Common myeloid progenitor, CD34-positive (primary cell): Measurements from ENCODE around the gene DLG5.

ENCODE experiments used
- CTCF ChIA-PET: fragments of 350-600 bp; sonication (Branson Sonifier 250); formaldehyde crosslinking; loops from one replicate; lab custom pipeline; 2021; ENCODE audit warnings: antibody characterized with exemption; lab: Charles Lee
- POLR2A ChIA-PET: fragments of 350-600 bp; sonication (Branson Sonifier 250); formaldehyde crosslinking; loops from one replicate; lab custom pipeline; 2021; ENCODE audit warnings: antibody characterized with exemption; lab: Charles Lee
- DNase-seq, 3 donors: peaks; one replicate each; pipeline versions ENCODE4 v3.0.0 to v3.0.0-alpha.2; 2013
- H3K27ac ChIP-seq, 2 experiments: 1 replicate in 1 of 2; 2 replicates in 1 of 2; pipeline ENCODE4 v1.7.0; 2013; ENCODE audit warnings: inconsistent platforms in 2 of 2, low read length in 2 of 2, mild to moderate bottlenecking in 2 of 2, low read depth in 1 of 2, moderate library complexity in 1 of 2; ENCODE audit not compliant: severe bottlenecking in 2 of 2, insufficient read depth in 1 of 2, poor library complexity in 1 of 2
- H3K27me3 ChIP-seq, 5 experiments: replicated peaks in 2 of 5; 1 replicate in 3 of 5; 2 replicates in 2 of 5; pipeline versions ENCODE4 v1.6.1 to v1.7.0; 2013; ENCODE audit warnings: low read length in 4 of 5, mild to moderate bottlenecking in 2 of 5, moderate library complexity in 2 of 5, inconsistent platforms in 1 of 5; ENCODE audit not compliant: insufficient read depth in 5 of 5, control insufficient read depth in 4 of 5
- H3K36me3 ChIP-seq, 4 experiments: 1 replicate in 2 of 4; 2 replicates in 2 of 4; pipeline versions ENCODE4 v1.6.1 to v1.7.0; 2013; ENCODE audit warnings: low read length in 3 of 4, control low read depth in 1 of 4, mild to moderate bottlenecking in 1 of 4; ENCODE audit not compliant: control insufficient read depth in 4 of 4, insufficient read depth in 4 of 4
- H3K4me1 ChIP-seq, 4 experiments: 1 replicate in 3 of 4; 2 replicates in 1 of 4; pipeline versions ENCODE4 v1.6.1 to v1.7.1; 2013; ENCODE audit warnings: low read length in 3 of 4, mild to moderate bottlenecking in 3 of 4, control low read depth in 1 of 4, inconsistent platforms in 1 of 4, moderate library complexity in 1 of 4; ENCODE audit not compliant: control insufficient read depth in 4 of 4, insufficient read depth in 4 of 4; ENCODE audit errors: control extremely low read depth in 1 of 4
- H3K4me3 ChIP-seq, 7 experiments: 1 replicate in 4 of 7; 2 replicates in 3 of 7; pipeline versions ENCODE4 v1.5.1 to v1.7.0; 2013; ENCODE audit warnings: mild to moderate bottlenecking in 7 of 7, low read length in 6 of 7, moderate library complexity in 6 of 7, inconsistent platforms in 2 of 7, low read depth in 2 of 7, control low read depth in 1 of 7; ENCODE audit not compliant: insufficient read depth in 4 of 7, control insufficient read depth in 1 of 7; ENCODE audit errors: extremely low read depth in 1 of 7
- H3K9me3 ChIP-seq, 5 experiments: 1 replicate in 4 of 5; 2 replicates in 1 of 5; pipeline versions ENCODE4 v1.6.1 to v1.7.1; 2013; ENCODE audit warnings: low read length in 4 of 5, mild to moderate bottlenecking in 2 of 5, inconsistent platforms in 1 of 5, low read depth in 1 of 5, moderate library complexity in 1 of 5; ENCODE audit not compliant: control insufficient read depth in 4 of 5, insufficient read depth in 2 of 5; ENCODE audit errors: control extremely low read depth in 1 of 5
- WGBS: methylation state at CpG from one replicate; pipeline ENCODE4 v1.1.5; 2013; ENCODE audit not compliant: insufficient coverage; 5-methylcytosine and 5-hydroxymethylcytosine counted together

DLG5 gene

GRCh38 chr10:77939561-77940001, 13.0 kb upstream of the DLG5 start:
- no peak for DNase-seq
- no peaks in the 10 kb centered on the region for H3K9me3 ChIP-seq
- ChIA-PET CTCF (interaction anchor here (0.9 to 1.0 kb wide), 2 partner anchors 10 to 12 kb away, joined by 3 read pairs; no protein-coding TSS in a partner anchor), POLR2A (no interaction called here)
- H3K4me3 ChIP-seq: no peak overlapping the region
- WGBS: 90% methylated on average over 3 of the region's 3 CpGs
- H3K27me3 ChIP-seq: no peaks in the 10 kb centered on the region
- peaks cover 0 to 7% (median 1%) of the 10 kb centered on the region in 4 experiments for H3K4me1 ChIP-seq
- H3K27ac ChIP-seq: no peak overlapping the region
- H3K36me3 ChIP-seq: no peaks in the 10 kb centered on the region

- Histone ChIP-seq H3K4me3 (no peak overlapping the region), H3K4me1 (peaks cover 0 to 7% (median 0%) of the 10 kb centered on the region in 4 experiments), H3K27me3 (no peaks in the 10 kb centered on the region), H3K36me3 (no peaks in the 10 kb centered on the region), H3K27ac (no peak overlapping the region), H3K9me3 (no peaks in the 10 kb centered on the region)
- CTCF ChIA-PET: interaction anchor here (1.0 to 1.6 kb wide), 2 partner anchors 19 to 67 kb away, joined by 3 to 4 read pairs; no protein-coding TSS in a partner anchor
- DNase-seq: no peak
- WGBS: 94% methylated on average over 2 of the region's 3 CpGs
- POLR2A ChIA-PET: no interaction called here
Observed at GRCh38 chr10:77936697-77937567, 10.4 kb upstream of the DLG5 start.

DNA sequence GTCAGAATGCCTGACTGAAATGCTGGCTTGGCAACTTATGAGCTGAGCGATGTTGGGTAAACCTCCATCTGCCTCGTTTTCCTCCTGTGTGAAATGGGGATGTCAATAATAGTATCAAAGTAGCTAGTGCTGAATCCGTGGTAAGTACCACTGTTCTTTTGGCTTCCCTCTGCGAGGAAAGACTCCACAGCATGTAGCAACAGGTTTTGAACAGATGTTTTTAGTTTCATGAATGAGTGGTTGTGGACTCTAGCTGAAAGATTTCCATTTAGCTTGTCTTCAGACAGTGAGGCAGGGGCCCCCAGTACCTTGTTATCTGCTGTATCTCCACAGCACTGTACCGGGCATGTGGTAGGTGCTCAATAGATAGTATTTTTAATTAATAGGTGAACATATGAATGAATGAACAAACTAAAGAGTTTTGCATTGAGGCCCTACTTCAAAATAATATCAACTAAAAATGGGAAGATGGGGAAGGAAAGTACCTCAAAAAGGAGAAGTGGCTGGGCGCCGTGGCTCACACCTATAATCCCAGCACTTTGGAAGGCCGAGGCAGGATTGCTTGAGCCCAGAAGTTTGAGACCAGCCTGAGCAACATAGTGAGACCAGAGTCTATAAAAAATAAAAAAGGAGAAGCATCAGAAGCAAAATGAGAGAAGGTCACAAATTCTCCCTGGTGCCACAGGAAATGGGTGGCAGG, 5.6 kb upstream of the DLG5 start:
- Histone ChIP-seq H3K9me3 (no peaks in the 10 kb centered on the region), H3K36me3 (no peaks in the 10 kb centered on the region), H3K27me3 (peaks cover 4 to 29% (median 14%) of the 10 kb centered on the region in 5 experiments), H3K4me3 (no peak overlapping the region), H3K4me1 (peaks cover 0 to 10% (median 5%) of the 10 kb centered on the region in 4 experiments), H3K27ac (no peak overlapping the region)
- ChIA-PET POLR2A (no interaction called here), CTCF (interaction anchor here (1.5 kb wide), 1 partner anchor 9 kb away, joined by 3 read pairs; no protein-coding TSS in a partner anchor)
- DNase-seq: no peak
- WGBS: 71% methylated on average over 6 of the region's 8 CpGs

DNA sequence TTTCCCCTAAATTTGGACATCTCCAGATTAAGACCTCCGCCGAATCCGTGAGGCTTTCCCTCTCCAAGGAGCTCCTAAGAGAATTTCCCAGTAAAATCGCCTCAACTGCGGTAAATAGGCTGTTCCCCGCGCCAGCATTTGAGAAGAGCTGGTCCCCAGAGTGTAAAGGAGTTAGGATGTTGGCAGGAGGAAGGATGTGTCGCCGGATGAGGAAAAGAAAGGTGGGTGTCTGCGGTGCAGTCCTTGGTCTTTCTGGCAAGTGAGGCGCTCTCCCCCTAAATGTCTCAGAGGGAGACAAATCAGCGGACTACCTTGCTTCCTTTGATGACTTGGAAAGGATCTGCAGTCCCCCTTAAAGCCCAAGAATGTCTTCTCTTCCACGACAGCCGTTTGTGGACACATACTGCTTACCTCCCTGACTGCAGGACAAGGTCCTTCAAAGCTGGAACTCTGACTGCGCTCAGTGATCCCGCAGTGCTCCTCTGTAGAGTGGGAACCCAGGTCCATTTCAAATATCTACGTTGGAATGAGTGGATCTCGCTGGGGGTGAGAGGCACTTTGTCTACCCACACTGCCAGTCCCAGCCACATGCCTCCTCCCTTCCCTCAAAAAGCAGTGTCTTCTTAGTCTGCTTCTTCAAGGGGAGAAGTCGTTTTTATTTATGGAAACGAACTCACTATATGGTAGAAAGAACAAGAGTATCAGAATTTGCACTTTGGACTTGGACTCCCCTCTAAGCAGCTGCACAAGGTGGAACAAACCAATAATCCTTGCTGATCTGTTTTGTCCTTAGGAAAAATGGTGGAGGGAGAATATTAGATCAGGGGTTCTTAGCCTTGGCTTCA, 1.1 kb upstream of the DLG5 start:
- Histone ChIP-seq H3K4me1 (peaks cover 0 to 23% (median 20%) of the 10 kb centered on the region in 4 experiments), H3K4me3 (peak overlapping the region in 6 of 7 experiments; percentile 13 to 84 (median 69)), H3K36me3 (no peaks in the 10 kb centered on the region), H3K27me3 (peaks cover 11 to 52% (median 28%) of the 10 kb centered on the region in 5 experiments), H3K27ac (no peak overlapping the region), H3K9me3 (no peaks in the 10 kb centered on the region)
- POLR2A ChIA-PET: no interaction called here
- 27% methylated on average over 12 of the region's 20 CpGs for WGBS
- CTCF ChIA-PET: interaction anchor here (0.7 kb wide), 1 partner anchor 12 kb away, joined by 3 read pairs; no protein-coding TSS in a partner anchor
- DNase-seq: peak in 1 of 3 donors; percentile 23

DNA sequence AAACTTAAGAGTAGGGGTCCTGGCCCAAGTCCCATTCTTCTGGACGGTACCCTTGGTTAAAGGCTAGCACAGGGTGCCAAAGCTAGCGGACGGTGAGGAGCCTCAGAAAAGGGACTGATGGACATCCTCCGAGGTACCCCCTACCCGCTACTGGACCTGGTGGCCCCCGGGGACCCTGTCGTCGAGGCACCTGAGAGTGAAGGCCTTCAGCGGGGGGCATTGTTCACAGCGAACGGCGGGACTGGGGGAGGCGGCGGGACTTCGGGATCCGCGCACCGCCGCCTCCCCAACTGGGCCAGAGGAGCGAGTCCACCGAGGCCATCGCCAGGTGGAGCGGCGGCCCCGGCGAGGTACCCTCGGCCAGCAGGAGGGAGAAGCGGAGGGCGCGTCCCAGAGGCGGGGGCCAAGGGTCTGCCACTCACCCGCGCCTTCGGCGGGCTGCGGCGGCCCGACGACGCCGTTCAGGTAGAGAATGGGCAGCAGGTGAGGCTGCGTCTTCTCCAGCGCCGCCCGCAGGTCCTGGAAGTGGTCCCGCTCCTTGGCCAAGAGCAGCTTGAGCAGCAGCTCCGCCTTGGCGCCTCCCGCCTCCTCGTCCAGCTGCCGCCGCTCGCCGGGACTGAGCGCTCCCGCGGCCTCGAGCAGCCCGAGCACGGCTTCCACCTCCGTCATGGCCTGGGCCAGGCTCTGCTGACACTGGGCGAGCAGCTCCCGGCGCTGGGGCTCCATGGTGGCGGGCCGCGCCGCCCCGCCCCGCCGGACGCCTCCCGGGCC, 575 bp downstream of the DLG5 start:
- peak overlapping the region; percentile 57 to 84 (median 71) for H3K4me3 ChIP-seq
- POLR2A ChIA-PET: no interaction called here
- peak in 2 of 3 donors; percentile 45 to 60 for DNase-seq
- H3K27me3 ChIP-seq: peaks cover 11 to 52% (median 30%) of the 10 kb centered on the region in 5 experiments
- peaks cover 0 to 20% (median 18%) of the 10 kb centered on the region in 4 experiments for H3K4me1 ChIP-seq
- 2% methylated on average over 72 of the region's 73 CpGs for WGBS
- H3K27ac ChIP-seq: peak overlapping the region in 1 of 2 experiments; percentile 5
- H3K36me3 ChIP-seq: no peaks in the 10 kb centered on the region
- CTCF ChIA-PET: interaction anchor here (0.7 to 0.9 kb wide), 2 partner anchors 9 to 27 kb away, joined by 3 read pairs; no protein-coding TSS in a partner anchor
- no peaks in the 10 kb centered on the region for H3K9me3 ChIP-seq

DNA sequence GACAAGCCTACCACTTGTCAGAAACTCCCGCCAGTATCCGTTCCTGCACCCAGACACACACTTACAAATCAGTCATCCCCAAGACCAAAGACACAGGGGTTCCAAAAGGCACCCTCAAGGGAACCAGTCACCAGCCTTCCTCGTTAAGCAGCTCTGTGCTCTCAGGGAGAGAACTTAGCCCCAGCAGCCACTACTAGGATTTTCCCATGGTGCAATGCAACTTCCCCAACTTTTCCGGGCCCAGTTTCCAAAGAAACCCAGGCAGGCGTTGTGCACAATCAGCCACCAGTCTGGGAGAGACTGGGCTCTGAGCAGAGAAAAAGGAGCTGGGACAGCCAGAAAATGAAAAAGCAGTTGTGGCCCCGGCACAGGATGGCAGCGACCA, 1.2 kb downstream of the DLG5 start:
- 29% methylated on average over 7 of the region's 7 CpGs for WGBS
- Histone ChIP-seq H3K4me3 (peak overlapping the region in 6 of 7 experiments; percentile 57 to 84 (median 72)), H3K27ac (peak overlapping the region in 1 of 2 experiments; percentile 5)

More for the DNA sequence above, 1.2 kb downstream of the DLG5 start:
- Histone ChIP-seq H3K36me3 (no peaks in the 10 kb centered on the region), H3K4me1 (peaks cover 0 to 20% (median 18%) of the 10 kb centered on the region in 4 experiments), H3K9me3 (no peaks in the 10 kb centered on the region), H3K27me3 (peaks cover 11 to 52% (median 30%) of the 10 kb centered on the region in 5 experiments)
- DNase-seq: no peak
- CTCF ChIA-PET: interaction anchor here (0.7 kb wide), 1 partner anchor 10 kb away, joined by 3 read pairs; no protein-coding TSS in a partner anchor
- POLR2A ChIA-PET: no interaction called here
